GM21576 (cell line): Measurements from ENCODE around the gene SEC16B.
"Not testable (repeated sequence)": the region's sequence is repeated elsewhere in the genome, so short reads cannot be mapped to it uniquely, and the experiment has no call there.

Source experiments
- ATAC-seq: cut with Tn5 transposase; IDR thresholded peaks from one replicate; pipeline ENCODE4 v1.9.1; 2021; ENCODE audit warnings: mild to moderate bottlenecking, moderate library complexity; ENCODE audit not compliant: unreplicated experiment

The SEC16B gene, protein sequence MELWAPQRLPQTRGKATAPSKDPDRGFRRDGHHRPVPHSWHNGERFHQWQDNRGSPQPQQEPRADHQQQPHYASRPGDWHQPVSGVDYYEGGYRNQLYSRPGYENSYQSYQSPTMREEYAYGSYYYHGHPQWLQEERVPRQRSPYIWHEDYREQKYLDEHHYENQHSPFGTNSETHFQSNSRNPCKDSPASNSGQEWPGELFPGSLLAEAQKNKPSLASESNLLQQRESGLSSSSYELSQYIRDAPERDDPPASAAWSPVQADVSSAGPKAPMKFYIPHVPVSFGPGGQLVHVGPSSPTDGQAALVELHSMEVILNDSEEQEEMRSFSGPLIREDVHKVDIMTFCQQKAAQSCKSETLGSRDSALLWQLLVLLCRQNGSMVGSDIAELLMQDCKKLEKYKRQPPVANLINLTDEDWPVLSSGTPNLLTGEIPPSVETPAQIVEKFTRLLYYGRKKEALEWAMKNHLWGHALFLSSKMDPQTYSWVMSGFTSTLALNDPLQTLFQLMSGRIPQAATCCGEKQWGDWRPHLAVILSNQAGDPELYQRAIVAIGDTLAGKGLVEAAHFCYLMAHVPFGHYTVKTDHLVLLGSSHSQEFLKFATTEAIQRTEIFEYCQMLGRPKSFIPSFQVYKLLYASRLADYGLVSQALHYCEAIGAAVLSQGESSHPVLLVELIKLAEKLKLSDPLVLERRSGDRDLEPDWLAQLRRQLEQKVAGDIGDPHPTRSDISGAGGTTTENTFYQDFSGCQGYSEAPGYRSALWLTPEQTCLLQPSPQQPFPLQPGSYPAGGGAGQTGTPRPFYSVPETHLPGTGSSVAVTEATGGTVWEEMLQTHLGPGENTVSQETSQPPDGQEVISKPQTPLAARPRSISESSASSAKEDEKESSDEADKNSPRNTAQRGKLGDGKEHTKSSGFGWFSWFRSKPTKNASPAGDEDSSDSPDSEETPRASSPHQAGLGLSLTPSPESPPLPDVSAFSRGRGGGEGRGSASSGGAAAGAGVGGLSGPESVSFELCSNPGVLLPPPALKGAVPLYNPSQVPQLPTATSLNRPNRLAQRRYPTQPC

GRCh38 chr1:177969825-177970371, at the start of gene SEC16B:
SEC16B (minus strand) TSS chr1:177970058; CDS start chr1:177967981, 2,077 bp downstream.
- ATAC-seq = no peak

DNA sequence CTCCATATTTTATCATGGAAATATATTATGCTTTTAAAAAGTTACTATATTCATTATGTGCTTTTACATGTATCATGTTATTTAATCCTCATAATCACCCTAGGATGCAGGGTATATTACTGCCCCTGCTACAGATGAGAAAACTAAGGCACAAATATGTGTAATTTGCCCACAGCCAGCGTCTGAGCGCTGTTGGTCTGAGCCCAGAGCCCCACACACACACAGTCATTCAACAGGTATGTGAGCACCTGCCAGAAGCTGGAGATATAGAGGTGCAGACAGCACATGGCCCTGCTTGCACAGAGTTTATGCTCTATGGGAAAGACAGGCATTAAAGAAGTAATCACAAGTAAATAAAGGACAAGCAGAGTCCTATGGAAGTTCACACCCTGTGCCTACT, 49.8 kb upstream of the SEC16B start:
- ATAC-seq = no peak

DNA sequence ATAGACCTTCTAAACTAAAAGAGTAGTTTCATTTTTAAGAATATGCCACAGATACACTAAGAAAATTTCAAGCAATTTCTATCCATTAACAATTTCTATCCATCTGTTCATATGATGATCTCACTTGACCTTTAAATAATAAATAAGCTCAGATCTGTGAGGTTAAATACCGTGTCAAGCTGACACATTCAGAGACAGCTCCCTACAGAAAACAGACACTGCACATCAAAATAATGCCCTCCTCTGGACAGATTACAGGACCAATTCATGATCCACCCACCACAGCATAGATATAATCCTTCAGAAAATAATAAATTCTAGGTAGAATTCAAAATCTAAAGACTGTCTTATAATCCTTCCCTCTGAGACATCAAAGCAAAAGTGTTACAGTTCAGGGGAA, 49.4 kb upstream of the SEC16B start:
- no peak for ATAC-seq

DNA sequence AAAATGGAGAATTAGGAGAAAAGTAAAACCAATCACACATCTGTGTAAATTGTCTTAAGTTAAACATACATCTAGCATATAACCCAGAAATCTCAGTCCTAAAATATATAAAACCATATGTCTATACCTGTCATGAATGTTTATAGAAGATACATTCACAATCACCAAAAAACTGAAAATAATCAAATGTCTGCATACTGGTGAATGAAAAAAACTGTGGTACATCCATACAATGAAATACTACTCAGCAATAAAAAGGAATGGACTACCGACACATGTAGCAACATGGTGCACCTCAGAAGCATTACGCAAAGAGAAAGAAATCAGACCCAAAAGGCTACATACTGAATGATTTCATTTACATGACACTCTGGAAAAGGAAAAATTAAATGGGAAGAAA, 47.7 kb upstream of the SEC16B start:
- ATAC-seq = no peak

GRCh38 chr1:178011864-178012503, 42.1 kb upstream of the SEC16B start:
- no peak for ATAC-seq

- ATAC-seq = no peak
Measured at GRCh38 chr1:178011465-178011828, 41.6 kb upstream of the SEC16B start.

- no peak for ATAC-seq
Measured at GRCh38 chr1:178010674-178011464, 41.0 kb upstream of the SEC16B start.

- ATAC-seq = no peak
Measured at GRCh38 chr1:178006043-178006442, 36.2 kb upstream of the SEC16B start.

- ATAC-seq = no peak
Measured at GRCh38 chr1:178005450-178005849, 35.6 kb upstream of the SEC16B start.

- ATAC-seq = no peak
Measured at GRCh38 chr1:178004926-178005391, 35.1 kb upstream of the SEC16B start.

- ATAC-seq = no peak
Measured at GRCh38 chr1:177998696-177999631, 29.1 kb upstream of the SEC16B start.

DNA sequence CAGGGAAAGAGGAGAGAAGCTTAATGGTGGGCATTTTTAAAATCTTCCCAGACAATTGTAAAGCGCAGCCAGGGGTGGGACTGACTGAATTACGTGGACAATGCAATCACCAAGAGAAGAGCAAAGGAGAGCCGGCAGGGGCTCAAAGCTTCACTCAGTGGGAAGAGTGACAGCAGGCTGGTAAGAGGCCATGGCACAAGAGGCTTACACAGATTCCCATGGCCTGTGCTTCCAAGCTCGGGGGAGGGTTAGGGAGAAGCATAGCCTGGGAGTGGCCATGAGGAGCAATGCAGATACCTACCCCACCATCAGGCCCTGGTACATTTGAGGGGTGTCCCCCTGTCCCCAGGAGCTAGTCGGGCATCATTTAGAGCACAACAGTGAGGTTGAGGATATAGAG, 27.1 kb upstream of the SEC16B start:
- ATAC-seq = no peak

GRCh38 chr1:177995369-177995768, 25.5 kb upstream of the SEC16B start:
- no peak for ATAC-seq

GRCh38 chr1:177986281-177986680, 16.4 kb upstream of the SEC16B start:
- not testable (repeated sequence) for ATAC-seq

DNA sequence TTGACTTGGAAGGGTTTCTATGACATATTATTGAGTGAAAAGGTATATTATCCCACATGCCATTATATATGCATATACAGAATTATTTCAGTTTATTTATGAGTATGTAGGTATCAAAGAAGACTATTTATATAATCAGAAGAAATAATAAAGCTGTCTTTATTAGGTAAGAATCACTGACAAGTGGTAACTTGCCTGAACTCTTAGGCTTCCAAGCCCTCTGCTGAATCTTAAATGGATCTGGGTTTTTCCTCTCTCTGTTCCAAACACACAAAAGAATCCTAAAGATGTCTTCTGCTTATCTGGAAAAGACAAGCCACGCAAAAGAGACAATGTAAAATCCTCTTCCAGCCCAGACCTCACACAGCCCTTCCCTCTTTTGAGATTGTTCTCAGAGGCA, 14.9 kb upstream of the SEC16B start:
- no peak for ATAC-seq

GRCh38 chr1:177984136-177984525, 14.3 kb upstream of the SEC16B start:
- ATAC-seq = no peak

DNA sequence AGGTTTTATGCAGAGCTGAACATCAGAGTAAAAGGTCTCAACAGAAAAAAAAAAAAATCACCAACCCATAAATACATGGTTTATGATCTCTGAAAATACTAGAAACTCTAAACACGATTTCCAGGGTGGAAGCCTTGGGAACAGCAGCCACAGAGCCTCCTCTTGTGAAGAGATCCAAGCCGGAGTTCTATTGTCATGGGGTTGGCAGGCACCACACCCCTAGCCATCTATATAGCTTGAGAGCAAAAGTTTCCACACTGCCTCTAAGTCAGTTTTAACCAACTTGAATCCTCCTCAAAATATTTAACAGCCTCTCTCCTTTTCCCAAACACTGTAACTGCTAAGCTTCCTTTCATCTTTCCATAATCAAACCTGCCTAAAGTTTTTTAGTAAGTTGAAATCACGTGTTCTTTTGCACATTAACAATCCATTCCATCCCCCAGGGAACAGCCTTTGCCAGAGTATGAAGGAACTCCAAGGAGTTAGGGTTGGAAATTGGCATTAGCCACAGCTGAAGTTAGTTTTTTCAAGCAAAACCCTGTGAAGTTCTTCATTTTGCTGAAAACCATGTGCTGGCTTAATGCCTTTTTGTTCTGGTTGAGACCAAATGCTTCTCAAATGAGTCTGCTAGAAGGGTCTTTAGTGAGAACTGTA, 13.8 kb upstream of the SEC16B start:
- no peak for ATAC-seq

- no peak for ATAC-seq
Measured at GRCh38 chr1:177983077-177983476, 13.2 kb upstream of the SEC16B start.
